Smooth muscle cell (in vitro differentiated cells): ENCODE results near the gene PACRG. TPM values are rescaled to one million over a fixed set of nuclear protein-coding genes. Genes with fewer than 3 reads are reported as not detected.

Source experiments
- DNase-seq: peaks from one replicate; lab custom pipeline; 2025; ENCODE audit not compliant: unreplicated experiment; lab: John Stamatoyannopoulos, UW
- H2AFZ ChIP-seq: fragments of 200-600 bp; sonication (generic); 2 replicates; pipeline ENCODE4 v1.6.0; 2016; ENCODE audit warnings: antibody characterized with exemption, low read depth, mild to moderate bottlenecking
- H3F3A ChIP-seq: fragments of 200-600 bp; sonication (generic); 2 replicates; pipeline ENCODE4 v1.6.0; 2017; ENCODE audit warnings: antibody characterized with exemption, low read depth
- H3K27ac ChIP-seq: fragments of 200-600 bp; sonication (generic); 2 replicates; pipeline ENCODE4 v1.5.1; 2016; ENCODE audit warnings: low read depth, mild to moderate bottlenecking
- H3K27me3 ChIP-seq: fragments of 200-600 bp; sonication (generic); 2 replicates; pipeline ENCODE4 v1.6.1; 2016; ENCODE audit warnings: low read depth, mild to moderate bottlenecking
- H3K36me3 ChIP-seq: fragments of 200-600 bp; sonication (generic); 2 replicates; pipeline ENCODE4 v1.5.1; 2016; ENCODE audit warnings: low read depth
- H3K4me1 ChIP-seq: fragments of 200-600 bp; sonication (generic); 2 replicates; pipeline ENCODE4 v1.5.1; 2016; ENCODE audit warnings: low read depth
- H3K4me2 ChIP-seq: fragments of 200-600 bp; sonication (generic); 2 replicates; pipeline ENCODE4 v1.6.0; 2016; ENCODE audit warnings: mild to moderate bottlenecking
- H3K4me3 ChIP-seq: fragments of 200-600 bp; sonication (generic); 2 replicates; pipeline ENCODE4 v1.5.1; 2016; ENCODE audit warnings: mild to moderate bottlenecking
- H3K79me2 ChIP-seq: fragments of 200-600 bp; sonication (generic); 2 replicates; pipeline ENCODE4 v1.6.0; 2016; ENCODE audit warnings: low read depth, mild to moderate bottlenecking
- H3K9ac ChIP-seq: fragments of 200-600 bp; sonication (generic); 2 replicates; pipeline ENCODE4 v1.6.0; 2016; ENCODE audit warnings: low read depth
- H3K9me3 ChIP-seq: fragments of 200-600 bp; sonication (generic); replicated peaks from 2 replicates; pipeline ENCODE4 v1.5.1; 2016; ENCODE audit warnings: low read depth
- H4K20me1 ChIP-seq: fragments of 200-600 bp; sonication (generic); 2 replicates; pipeline ENCODE4 v1.6.0; 2016; ENCODE audit warnings: low read depth
- CTCF ChIP-seq: fragments of 200-600 bp; sonication (generic); IDR thresholded peaks from 2 replicates; pipeline ENCODE4 v1.5.1; 2017; ENCODE audit warnings: borderline replicate concordance, mild to moderate bottlenecking, antibody characterized with exemption; ENCODE audit not compliant: insufficient read depth, poor library complexity, severe bottlenecking
- WGBS: methylation state at CpG from one replicate; pipeline ENCODE4 v1.1.7; 2016; ENCODE audit warnings: low lambda C conversion rate; 5-methylcytosine and 5-hydroxymethylcytosine counted together
- polyA plus RNA-seq: library from polyadenylated mRNA; unstranded; fragments of >200 nt; fragmentation: Nextera tagmentation; extraction: Ambion mirVana; gene quantifications from 2 replicates; pipeline ENCODE4 v1.2.1, GENCODE V29; 2016
- total RNA-seq: library from RNA; depleted of rRNA; stranded (reverse); fragments of >200 nt; gene quantifications from 2 replicates; pipeline ENCODE4 v1.2.3, GENCODE V29; 2014

PACRG gene
- total and polyA plus RNA-seq, 2 experiments from 2014 or later = not detected

DNA sequence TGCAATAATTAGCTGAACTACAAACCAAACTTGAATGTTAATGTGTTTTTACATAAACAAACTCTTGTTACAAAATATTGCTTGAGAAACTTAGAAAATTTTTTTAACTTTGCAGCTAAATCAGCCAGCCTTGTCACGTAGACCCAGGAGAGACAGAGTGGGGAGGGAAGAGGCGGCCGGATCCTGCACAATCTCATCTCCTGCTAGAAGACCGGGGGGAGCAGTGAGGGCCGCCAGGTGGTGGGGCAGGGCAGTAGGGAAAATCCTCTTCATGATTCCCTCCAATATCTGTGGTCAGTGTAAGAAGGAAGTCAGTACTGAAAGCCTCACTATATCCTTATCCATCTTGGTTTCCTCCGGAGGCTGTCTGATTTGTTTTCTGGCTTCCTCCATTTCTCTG, 193.3 kb downstream of the PACRG start:
- H3K4me3 ChIP-seq = no peak overlapping the region
- no peak overlapping the region for H3K27ac ChIP-seq
- DNase-seq = no peak
- no peak for TF ChIP-seq CTCF
- no peaks in the 10 kb centered on the region for H3K79me2 ChIP-seq
- H3K4me1 ChIP-seq = no peaks in the 10 kb centered on the region
- H3K9me3 ChIP-seq = no peaks in the 10 kb centered on the region
- no peaks in the 10 kb centered on the region for H3K27me3 ChIP-seq
- no peak overlapping the region for H3K9ac ChIP-seq
- no peaks in the 10 kb centered on the region for H3K36me3 ChIP-seq
- H3K4me2 ChIP-seq = no peak overlapping the region
- WGBS = 80% methylated on average over 6 of the region's 6 CpGs
- H4K20me1 ChIP-seq = no peaks in the 10 kb centered on the region
- H3F3A ChIP-seq = no peaks in the 10 kb centered on the region
- H2AFZ ChIP-seq = no peak overlapping the region

DNA sequence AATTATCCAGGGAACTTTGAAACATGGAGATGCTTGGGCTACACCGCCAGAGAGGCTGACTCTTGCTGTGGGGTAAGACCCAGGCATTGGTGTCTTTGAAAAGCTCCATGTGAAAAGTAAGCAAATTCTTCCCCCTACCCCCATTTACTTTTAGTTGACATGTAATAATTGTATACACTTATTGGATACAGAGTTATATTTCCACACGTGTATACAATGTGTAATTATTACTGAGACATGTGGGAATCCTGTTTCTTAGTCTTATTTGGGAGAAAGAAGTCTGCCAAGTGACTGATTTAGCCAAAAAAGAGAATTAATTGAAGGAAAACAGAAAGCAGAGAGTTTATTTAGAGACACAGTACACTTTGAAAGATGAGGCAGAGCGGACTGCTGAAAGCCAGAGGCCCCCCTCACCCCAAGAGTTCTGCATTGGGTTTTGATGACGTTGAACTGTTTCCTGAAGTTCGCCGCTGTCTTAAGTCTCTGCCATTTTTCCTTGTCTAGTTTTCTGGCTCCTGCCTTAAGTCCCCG, 193.8 kb downstream of the PACRG start:
- Histone ChIP-seq H3K9ac (no peak overlapping the region), H3K27me3 (no peaks in the 10 kb centered on the region), H3K9me3 (no peaks in the 10 kb centered on the region), H2AFZ (no peak overlapping the region), H3K4me3 (no peak overlapping the region), H3K27ac (no peak overlapping the region), H3F3A (no peaks in the 10 kb centered on the region), H3K4me1 (no peaks in the 10 kb centered on the region), H3K4me2 (no peak overlapping the region), H4K20me1 (no peaks in the 10 kb centered on the region), H3K79me2 (no peaks in the 10 kb centered on the region), H3K36me3 (no peaks in the 10 kb centered on the region)
- WGBS = 88% methylated on average over 7 of the region's 7 CpGs
- DNase-seq = no peak
- TF ChIP-seq CTCF = no peak

GRCh38 chr6:162922563-162923166, 194.9 kb downstream of the PACRG start:
- no peak overlapping the region for H3K9ac ChIP-seq
- H2AFZ ChIP-seq = no peak overlapping the region
- TF ChIP-seq CTCF = no peak
- H3F3A ChIP-seq = no peaks in the 10 kb centered on the region
- DNase-seq = no peak
- WGBS = 82% methylated on average over 1 of the region's 1 CpG
- H3K79me2 ChIP-seq = no peaks in the 10 kb centered on the region
- no peak overlapping the region for H3K4me3 ChIP-seq
- H3K27me3 ChIP-seq = no peaks in the 10 kb centered on the region
- no peak overlapping the region for H3K4me2 ChIP-seq
- no peaks in the 10 kb centered on the region for H3K4me1 ChIP-seq
- no peak overlapping the region for H3K27ac ChIP-seq
- no peaks in the 10 kb centered on the region for H3K36me3 ChIP-seq
- H3K9me3 ChIP-seq = no peaks in the 10 kb centered on the region
- H4K20me1 ChIP-seq = no peaks in the 10 kb centered on the region

GRCh38 chr6:162934844-162935243, 207.1 kb downstream of the PACRG start:
- Histone ChIP-seq H3K27ac (no peak overlapping the region), H3K27me3 (no peaks in the 10 kb centered on the region), H3K9ac (no peak overlapping the region), H3K4me1 (no peaks in the 10 kb centered on the region), H3F3A (no peaks in the 10 kb centered on the region), H3K9me3 (peaks cover 13% of the 10 kb centered on the region), H4K20me1 (no peaks in the 10 kb centered on the region), H3K79me2 (no peaks in the 10 kb centered on the region), H3K4me3 (no peak overlapping the region), H2AFZ (no peak overlapping the region), H3K36me3 (no peaks in the 10 kb centered on the region), H3K4me2 (no peak overlapping the region)
- WGBS = 65% methylated on average over 1 of the region's 1 CpG
- no peak for DNase-seq
- TF ChIP-seq CTCF = no peak
